Astrocyte (in vitro differentiated cells and primary cell): ENCODE measurements around the gene AUNIP.

ENCODE experiments used
- CTCF ChIP-seq: IDR thresholded peaks from 2 replicates; pipeline ENCODE4 v1.5.1; 2011; ENCODE audit warnings: low read depth, mild to moderate bottlenecking, inconsistent platforms, low read length, moderate library complexity; ENCODE audit not compliant: insufficient read depth
- EZH2 ChIP-seq: IDR thresholded peaks from 2 replicates; pipeline ENCODE4 v1.6.1; 2012; ENCODE audit warnings: mild to moderate bottlenecking, low read length, inconsistent platforms; ENCODE audit not compliant: insufficient read depth

GRCh38 chr1:25900219-25900618 lies 41.0 kb upstream of the AUNIP start:
- no peak for TF ChIP-seq CTCF
- no peak for TF ChIP-seq EZH2
